ENCODE data around the gene VSX2.

Gene VSX2

DNA sequence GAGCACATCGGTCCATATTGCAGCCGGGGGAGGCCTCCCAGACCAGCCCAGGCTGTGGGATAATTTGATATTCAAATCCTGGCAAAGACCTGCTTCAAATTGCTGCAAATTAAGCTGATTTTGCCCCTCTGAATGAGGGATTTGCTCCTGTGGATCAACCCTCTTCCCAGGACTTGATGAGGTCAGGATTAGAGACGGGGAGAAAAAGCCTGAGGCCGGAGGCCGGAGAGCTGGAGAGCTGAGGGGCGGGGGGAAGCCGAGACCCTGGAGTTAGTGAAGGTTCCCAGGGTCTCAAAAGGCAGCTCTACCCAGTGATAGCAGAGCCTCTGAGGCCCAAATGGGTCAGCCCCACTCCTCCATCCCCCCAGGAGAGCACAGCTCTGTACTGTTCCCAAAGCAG is 17.5 kb upstream of the VSX2 start:
- DNase-seq (ENCODE audit: low read depth, low spot score) = no peak

DNA sequence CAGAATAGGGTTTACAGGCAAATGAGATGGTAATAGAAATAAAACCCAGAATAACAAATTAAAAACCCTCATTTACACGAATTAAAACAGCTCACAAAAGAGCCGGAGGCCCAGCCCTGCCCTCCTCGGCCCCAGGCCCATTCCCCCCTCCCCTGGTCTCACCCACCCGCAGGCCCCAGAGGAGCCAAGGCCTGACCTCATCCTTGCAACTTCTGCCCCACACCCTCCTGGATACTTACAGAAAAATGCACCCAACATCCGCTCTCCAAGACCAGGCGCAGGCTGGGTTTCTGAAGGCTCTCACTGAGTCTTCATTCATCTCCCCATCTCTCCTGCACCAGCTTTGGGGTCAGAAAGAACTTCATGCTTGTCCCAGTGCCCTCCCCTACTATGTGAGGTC is 16.2 kb upstream of the VSX2 start:
- no peak for DNase-seq (ENCODE audit: low read depth, low spot score)

DNA sequence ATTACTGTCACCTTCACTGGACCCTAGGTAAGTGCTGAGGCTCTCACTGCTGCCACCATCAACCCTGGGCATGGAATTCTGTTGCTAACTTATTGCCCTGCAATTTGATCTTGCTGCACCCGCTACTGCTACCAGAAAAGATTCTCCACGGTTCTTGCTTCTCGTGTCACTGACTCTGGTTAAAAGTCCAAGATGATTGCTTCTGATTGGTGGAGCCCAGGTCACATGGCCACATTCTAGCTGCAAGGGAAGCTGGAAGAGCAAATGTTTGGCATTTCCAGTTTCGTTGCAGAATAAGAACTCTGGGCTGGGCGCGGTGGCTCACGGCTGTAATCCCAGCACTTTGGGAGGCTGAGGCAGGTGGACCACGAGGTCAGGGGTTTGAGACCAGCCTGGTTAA is 7.5 kb upstream of the VSX2 start:
- DNase-seq (ENCODE audit: low read depth, low spot score) = no peak

DNA sequence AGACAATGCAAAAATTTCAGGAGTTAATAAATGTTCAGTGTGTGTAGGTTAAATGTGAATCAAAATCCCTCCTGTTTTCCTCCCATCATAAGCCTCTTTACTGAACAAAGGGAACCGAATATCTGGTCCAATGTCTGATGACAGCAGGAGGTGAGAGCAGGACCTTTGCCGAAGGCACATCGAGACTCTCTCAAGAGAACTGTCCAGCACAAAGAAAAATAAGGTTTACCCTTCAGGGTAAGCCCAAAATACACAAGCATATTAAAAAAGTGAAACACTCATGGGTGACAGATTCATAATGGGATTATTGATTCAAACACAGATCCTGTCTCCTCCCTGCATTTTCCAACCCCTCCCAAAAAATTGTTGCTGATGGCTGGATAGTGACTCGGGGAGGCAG is 4.2 kb upstream of the VSX2 start:
- DNase-seq (ENCODE audit: low read depth, low spot score) = no peak

DNA sequence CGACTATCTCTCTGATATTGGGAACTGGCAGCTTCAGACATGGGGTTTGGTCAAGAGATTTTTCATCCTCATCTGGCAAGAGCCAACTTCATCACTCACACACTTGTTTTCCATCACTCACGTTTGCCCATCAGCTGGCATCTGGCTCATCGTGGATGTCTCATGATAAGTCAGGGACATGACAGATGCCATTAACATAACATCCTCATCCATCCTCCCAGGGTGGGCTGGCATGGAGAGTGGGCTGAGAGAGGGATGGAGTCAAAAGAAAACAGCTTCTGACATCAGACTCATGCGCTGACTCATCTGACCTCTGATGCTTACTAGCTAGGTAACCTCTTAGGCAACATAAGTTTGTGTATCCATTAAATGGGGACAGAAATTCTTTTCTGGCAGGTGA is 1.8 kb upstream of the VSX2 start:
- DNase-seq (ENCODE audit: low read depth, low spot score) = no peak

DNA sequence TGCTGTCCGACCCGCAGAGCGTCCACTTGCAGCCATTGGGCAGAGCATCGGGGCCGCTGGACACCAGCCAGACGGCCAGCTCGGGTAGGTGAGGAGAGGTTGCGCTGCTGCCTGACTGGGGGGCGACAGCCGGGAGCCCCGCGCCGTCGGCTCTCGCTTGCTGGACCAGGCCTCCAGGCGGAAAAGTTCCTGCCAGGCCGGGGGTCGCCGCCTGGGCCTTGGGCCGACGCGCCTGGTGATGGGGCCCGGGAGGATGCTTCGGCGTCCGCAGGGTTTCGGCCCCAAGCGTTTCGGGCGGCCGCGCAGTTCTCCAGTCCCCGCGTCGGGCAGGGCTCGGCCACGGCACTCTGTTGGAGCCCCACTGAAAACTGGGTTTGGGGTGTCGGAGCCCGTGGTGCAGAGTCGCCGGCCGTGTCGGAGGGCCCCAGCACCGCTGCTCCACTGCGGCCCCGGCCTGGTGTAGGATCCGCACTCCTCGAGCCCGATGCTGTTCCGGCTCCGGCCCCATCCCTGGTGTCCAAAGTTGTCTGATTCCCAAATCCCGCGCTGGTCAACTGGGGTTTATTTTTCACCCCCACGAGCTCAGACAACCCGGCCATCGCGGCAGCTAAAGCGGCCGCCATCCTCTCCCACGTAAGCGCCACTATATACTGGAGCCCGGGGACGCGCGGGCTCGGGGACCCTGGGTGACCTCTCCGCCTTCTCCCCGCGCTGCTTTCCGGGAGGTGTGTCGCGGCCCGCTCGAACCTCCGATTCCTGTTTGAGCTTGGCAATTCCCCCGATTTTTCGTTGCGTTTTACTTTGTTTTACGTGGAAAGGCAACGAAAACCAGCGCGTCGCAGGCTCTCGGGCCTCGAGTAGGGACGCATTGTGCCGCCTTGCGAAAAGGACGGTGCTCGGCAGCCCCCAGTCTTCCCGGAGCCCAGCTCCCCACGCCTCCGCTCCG is 872 bp downstream of the VSX2 start:
- DNase-seq (ENCODE audit: low read depth, low spot score) = no peak

DNA sequence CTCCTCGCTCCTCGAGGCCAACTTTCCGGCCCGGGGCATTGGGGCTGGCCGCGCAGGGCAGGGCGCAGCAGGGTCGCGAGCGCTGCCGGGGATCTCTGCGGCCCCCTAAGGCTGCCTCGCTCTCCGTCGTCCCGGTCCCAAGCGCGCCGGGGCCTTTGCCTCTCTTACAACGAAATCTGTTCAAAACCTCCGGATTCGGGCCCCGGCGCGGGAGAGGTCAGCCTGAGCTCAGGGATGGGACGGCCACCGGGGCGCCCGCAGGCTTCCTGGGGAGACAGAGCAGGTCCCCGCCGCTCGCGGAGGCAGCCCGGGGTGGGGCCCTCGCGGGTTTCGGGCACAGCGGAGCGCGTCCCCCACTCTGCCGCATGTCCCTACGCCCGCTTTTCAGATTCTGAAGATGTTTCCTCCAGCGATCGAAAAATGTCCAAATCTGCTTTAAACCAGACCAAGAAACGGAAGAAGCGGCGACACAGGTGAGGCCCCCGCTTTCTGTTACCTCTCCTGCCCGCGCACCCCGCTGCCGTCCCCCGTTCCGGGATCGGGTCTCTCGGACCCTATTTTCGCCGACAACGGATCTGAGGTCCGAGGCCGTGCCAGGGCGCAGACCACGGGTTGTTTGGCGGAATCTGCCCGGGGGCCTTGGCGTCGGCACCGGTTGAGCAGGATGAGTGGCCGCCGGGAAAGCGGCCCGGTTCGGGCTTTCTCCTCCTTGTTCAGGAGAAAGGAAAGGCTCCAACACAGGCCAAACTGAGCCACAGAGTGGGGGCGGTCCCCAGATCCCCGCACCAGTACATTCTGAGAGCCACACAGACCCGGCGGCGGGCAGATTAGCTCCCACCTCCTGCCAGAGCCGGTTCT is 1.8 kb downstream of the VSX2 start:
- DNase-seq (ENCODE audit: low read depth, low spot score) = no peak

DNA sequence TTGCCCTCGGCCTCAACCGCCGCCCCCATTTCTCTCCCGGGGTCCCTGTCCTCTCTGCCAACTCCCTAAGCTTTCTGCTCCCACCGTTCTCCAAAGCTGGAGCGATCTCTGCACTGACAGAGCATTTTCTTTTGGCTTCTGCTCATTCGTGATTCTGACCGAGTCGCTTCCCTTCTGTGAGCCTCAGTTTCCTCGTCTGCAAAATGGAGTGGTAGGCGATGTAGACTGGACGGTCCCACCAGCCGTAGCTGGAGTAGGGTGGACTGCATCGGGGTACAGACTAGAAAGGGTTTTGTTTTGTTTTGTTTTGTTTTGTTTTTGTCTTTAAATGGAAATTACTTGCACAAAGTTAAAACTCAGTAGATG is 2.4 kb downstream of the VSX2 start:
- DNase-seq (ENCODE audit: low read depth, low spot score) = no peak

DNA sequence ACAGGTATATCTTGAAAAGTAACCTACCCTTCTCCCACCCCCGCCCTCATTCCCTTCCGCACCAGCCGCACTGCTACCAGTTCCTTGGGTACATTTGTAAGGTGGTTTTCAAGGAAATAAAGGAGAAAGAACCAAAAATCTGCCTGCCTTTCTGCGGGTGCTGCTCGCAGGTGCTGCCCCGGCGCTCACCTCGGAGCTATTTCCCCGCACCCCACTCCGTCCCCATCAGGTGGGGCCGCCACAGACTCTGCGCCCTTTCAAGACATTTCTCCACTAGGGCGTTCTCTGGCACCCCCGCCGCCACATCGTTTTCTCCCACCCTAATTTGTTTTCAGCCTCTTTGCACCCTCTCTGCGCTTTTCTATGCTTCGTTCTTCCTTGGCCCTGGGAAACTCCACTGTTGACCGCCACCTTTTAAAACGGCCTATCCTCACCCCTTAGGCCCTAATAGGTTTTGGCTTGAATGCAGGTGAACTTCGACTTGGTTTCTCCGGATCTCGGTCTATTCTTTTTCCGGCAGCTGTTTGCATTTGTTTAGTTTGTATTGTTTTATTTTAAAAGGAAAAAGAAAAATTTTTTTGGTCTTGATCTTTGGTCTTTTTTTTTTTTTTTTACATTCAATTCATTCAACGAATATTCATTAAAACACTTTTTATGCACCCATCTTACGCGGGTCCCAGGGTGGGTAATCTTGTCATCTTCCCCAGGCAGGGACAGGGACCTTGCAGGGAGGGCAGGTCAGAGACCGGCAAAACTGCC is 3.0 kb downstream of the VSX2 start:
- no peak for DNase-seq (ENCODE audit: low read depth, low spot score)

DNA sequence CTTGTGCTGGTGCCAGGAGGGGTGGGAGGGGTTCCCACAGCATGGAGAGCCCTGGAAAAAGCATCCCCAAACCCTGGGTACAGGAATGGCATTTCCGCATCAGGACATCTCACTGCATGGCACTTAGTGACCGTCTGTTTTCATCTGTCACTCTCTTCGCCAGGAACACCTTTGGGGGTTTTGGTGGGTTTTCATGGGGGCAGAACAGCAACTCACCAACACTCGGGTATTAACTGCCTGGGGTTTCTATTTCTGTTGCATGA is 3.5 kb downstream of the VSX2 start:
- DNase-seq (ENCODE audit: low read depth, low spot score) = no peak

DNA sequence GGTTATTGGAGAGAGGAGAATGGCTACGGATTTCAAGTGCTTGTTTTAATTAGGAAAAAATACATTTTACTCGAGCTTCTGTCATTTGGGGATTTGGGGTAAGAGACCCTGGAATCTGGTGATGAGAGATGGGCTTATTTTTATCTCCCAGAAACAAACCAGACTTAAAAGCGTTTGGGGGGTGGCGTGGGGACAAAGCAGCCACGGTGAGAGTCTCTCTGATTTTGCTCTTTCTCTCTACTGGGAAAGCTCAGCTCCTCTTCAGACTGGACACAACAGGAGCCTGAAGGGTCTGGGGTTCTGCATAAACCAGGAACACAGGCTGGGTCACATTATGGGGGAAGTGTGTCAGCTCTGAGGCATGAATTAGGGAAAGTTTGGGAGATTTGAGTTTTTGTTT is 3.8 kb downstream of the VSX2 start:
- no peak for DNase-seq (ENCODE audit: low read depth, low spot score)

DNA sequence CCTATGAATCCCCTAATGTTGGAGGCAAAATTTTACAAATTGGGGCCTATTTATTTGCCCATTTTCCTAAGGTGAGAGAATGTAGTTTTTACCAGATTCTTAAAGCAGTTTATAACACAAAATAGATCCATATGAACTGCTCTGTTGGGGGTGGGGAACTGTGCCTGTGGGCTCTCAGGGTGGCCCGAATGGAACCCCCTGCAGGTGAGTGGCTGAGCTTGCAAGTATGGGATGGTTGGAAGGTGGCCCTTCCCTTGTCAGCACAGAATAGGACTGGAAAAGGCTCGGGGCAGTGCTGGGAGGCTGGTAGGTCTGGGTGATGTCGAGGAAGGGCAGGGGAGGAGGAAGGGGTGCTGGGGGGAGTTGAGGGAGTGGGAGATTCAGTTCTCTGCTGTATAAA is 4.9 kb downstream of the VSX2 start:
- DNase-seq (ENCODE audit: low read depth, low spot score) = no peak

DNA sequence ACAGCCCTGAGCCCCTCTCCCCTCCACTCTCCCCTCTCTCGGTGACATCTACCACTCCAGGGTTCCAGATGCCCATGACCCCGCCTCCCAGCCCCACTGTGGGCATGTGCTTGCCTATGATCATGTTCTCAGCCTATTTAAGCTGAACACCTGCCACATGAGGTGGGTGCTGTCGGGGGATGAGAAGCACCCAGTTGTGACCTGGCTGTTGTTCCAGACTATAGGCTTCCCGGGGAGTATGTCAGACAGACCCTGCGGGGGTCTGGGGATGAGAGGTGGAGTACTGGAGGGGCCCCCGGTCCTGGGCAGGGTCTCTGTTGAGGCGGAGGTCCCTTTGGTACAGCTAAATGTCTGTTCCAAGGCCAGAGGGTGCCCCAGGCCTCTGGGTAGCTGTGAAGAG is 6.0 kb downstream of the VSX2 start:
- no peak for DNase-seq (ENCODE audit: low read depth, low spot score)

DNA sequence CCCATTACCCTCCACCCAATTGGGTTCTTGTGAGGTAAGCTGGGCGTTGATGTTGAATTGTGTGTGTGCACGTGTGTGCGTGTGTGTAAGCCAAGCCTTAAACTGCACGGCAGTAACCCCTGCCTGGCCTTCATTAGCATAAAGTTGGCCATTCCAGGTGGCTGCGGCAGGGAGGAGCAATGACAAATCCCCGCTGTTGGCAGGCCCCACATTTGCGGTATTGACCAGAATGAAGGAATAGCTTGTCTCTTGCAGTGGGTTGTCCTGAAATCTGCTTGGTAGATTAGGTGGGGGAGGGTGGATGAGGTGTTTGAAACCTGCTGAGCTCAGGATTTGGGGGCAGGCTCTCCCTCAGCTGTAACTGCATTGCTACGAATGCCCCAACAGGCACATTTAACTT is 7.3 kb downstream of the VSX2 start:
- no peak for DNase-seq (ENCODE audit: low read depth, low spot score)

DNA sequence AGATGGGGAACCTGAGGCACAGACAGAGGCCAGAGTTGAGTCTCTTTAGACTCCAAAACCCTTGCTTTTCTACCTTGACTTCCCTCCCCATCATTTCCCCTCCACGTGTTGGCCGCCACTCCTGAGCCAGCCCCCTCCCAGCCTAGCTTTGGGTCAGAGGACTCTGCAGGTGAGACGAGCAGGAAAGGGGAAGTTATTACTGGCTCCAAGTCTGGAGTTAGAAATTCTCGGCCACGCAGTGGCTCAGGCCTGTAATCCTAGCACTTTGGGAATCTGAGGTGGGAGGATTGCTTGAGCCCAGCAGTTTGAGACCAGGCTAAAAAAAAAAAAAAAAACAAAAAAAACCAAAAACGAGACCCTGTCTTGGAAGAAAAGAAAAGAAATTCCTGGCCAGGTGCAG is 8.8 kb downstream of the VSX2 start:
- DNase-seq (ENCODE audit: low read depth, low spot score) = no peak

DNA sequence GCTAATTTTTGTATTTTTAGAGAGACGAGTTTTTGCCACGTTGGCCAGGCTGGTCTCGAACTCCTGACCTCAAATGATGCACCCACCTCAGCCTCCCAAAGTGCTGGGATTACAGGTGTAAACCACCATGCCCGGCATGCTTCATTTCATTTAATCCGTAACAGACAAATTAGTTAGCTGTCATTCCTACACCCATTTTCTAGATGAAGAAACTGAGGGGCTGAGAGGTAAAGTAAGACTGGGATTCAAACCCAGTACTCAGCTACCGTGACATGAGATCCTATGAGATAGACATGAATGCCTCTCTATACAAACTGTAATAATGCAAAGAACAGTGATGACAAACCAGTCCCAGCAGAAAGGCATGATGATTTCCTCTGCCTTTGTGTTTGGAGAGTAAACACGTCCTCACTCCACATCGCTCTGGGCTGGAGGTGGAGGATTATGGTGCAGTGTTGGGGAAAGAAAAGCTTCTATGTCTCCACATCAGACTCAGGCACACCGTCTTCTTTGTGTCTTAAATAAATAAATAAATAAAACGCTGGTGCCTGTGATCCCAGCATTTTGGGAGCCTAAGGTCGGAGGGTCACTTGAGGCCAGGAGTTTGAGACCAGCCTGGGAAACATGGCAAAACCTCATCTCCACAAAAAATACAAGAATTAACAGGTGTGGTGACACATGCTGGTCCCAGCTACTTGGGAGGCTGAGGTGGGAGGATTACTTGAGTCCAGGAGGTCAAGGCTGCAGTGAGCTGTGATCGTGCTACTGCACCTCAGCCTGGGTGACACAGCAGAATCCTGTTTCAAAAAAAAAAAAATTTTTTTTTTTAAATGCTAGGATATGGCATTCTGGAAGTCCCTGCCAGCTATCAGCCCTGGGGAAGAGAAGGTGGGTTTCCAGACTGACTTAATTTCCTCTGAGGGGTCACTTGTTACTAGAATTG is 10.5 kb downstream of the VSX2 start:
- no peak for DNase-seq (ENCODE audit: low read depth, low spot score)

DNA sequence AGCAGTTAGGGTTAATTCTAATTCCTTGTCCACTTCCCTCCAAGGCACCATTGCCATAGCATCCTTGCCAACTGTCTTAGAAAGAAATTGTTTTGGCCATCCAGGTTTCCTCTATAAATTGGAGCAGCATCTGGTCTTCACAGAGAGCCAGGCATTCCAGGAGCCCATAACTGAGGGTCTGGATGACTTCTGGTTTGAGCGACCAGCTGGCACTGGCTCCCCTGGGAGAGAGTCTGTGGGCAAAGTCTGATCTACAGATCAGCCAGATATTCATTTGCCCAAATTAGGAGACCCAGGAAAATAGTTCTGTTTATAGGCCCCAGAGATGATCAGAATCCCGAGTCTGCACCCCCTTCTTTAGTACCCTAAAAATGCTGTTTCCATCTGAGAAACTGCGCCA is 16.0 kb downstream of the VSX2 start:
- no peak for DNase-seq (ENCODE audit: low read depth, low spot score)

DNA sequence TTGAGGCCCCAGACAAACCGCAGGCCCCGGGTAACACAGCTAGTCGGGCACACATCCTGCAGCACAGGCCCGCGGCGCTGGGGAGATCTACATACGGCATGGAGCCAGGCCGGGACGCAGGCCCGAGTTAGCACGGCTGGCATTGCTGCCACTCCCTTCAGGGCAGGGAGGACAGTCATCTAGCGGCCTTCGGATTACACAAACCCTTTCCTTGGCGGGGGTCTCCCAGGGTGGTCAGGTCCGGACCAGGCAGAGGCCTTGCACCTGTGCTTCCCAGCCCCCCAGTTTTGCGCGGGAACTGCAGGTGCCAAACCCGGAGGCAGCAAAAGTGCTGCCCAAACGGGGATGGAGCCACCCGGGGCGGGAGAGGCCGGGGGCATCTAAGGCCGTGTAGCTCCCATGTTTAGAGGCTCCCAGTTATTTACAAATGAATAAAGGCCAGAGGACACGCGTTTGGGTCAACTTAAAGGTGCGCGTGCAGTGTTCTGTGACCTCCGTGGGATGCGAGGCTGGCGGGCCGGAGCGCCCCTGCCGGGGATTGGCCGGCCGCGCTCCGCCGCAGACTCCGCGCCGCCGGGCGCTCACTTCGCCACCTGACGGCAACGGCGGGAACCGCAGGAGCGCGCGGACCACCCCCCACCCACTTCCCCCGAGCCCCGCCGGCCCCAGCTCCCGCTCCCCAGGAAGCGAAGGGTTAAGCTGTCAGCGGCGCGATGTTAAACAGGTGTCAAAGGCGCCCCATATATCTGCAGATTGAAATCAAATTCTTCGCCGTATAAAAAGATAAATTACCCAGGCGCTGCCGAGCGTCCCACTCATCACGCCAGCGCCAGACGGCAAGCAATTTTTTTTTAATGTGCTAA is 18.1 kb downstream of the VSX2 start:
- DNase-seq (ENCODE audit: low read depth, low spot score) = no peak

DNA sequence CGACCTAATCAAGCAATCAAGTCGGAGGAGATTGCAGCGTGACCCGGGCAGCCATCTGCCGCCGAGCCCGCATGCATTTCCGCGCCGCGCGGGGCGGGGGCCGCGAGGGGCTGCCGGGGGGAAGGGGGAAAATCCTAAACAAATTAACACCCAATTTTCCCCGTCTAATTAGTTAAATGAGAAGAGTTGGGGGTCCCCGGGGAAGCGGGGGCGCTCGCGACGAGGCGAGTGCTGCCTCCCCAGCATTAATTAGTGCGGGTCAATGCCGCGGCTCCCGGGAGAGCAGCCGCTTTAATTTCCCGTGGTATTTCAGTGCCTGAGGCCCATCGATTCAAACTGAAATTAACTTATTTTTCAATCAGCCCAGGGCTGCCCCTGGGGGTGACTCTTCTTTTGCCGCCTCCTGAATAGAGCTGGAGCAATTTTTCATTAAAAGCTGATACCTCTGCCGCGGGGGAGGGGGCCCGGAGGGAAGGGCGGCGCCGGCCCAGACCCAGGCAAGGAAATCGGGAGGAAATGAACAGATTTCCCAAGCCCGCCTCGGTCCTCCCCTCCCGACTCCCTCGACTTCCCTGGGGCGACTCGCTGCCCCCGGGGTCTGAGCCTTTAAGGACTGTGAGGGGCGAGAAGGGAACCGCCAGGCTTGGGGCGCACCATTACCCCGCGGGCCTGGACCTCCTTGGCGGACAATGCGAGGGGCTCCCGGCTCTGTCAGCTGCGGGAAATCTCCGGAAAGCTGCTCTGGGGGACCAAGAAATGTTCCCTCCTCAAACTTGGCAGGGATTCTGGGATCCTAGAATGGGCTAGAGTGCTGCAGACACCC is 18.9 kb downstream of the VSX2 start:
- no peak for DNase-seq (ENCODE audit: low read depth, low spot score)

DNA sequence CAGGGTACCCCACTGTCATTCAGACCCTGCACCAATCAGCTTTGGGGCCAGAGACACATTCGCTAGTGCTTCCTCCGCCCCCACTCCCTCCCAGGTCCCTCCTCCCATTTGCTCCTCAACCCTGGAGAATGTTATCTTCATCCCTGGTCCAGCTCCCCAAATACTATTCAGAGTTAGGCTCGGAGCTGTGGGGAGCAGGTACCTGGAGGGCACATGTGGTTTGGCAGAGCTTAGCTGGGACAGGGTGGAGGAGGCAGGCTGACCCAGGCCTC is 19.5 kb downstream of the VSX2 start:
- no peak for DNase-seq (ENCODE audit: low read depth, low spot score)

All from smooth muscle cell of the brain vasculature (primary cell).